ENCODE results near the gene AURKA. TPM values are rescaled to one million over a fixed set of nuclear protein-coding genes. Genes with fewer than 3 reads are reported as not detected.

The AURKA gene
- polyA plus RNA-seq, 1 donor (not counting 4 experiments of a cell fraction or from before 2014, with no cell fraction given), result 36.1 TPM

GRCh38 chr20:56422824-56423189 is 30.8 kb upstream of the AURKA start:
- TF ChIP-seq EZH2 (IDR thresholded peaks at IDR 0.05; ENCODE audit: low read length), result no peak
- no peak for TF ChIP-seq CTCF (optimal IDR thresholded peaks at IDR 0.05 in 1 of 3, IDR thresholded peaks at IDR 0.05 in 1 of 3, conservative IDR thresholded peaks at IDR 0.05 in 1 of 3; ENCODE audit: extremely low read depth in 1 of 3, insufficient read depth in 2 of 3, low read length in 3 of 3)
- Histone ChIP-seq H3K27me3 (ENCODE audit: control insufficient read depth, extremely low read depth, insufficient read depth, low read length) (no peaks in the 10 kb centered on the region), H3K9me1 (ENCODE audit: control insufficient read depth, extremely low read depth, insufficient read depth, low read length) (no peaks in the 10 kb centered on the region), H2AFZ (ENCODE audit: control insufficient read depth, low read length) (no peak overlapping the region), H3K4me2 (ENCODE audit: control insufficient read depth, extremely low read depth, insufficient read depth, low read depth, low read length) (no peak overlapping the region), H3K27ac (ENCODE audit: control insufficient read depth, insufficient read depth, low read length) (no peak overlapping the region), H3K4me3 (ENCODE audit: control insufficient read depth in 2 of 3, extremely low read depth in 1 of 3, insufficient read depth in 2 of 3, low read depth in 1 of 3, low read length in 3 of 3) (no peak overlapping the region), H3K4me1 (ENCODE audit: control insufficient read depth, extremely low read depth, insufficient read depth, low read length) (no peaks in the 10 kb centered on the region), H3K9me3 (ENCODE audit: control insufficient read depth, low read depth, low read length) (no peaks in the 10 kb centered on the region), H3K9ac (ENCODE audit: control insufficient read depth, extremely low read depth, insufficient read depth, low read length) (no peak overlapping the region), H3K36me3 (ENCODE audit: control insufficient read depth in 2 of 2, extremely low read depth in 1 of 2, insufficient read depth in 2 of 2, low read length in 2 of 2) (no peaks in the 10 kb centered on the region), H3K79me2 (ENCODE audit: control insufficient read depth, insufficient read depth, low read length) (no peaks in the 10 kb centered on the region), H4K20me1 (ENCODE audit: control insufficient read depth, extremely low read depth, insufficient read depth, low read length) (no peaks in the 10 kb centered on the region)
- dilution Hi-C loops (cut with MboI; ENCODE audit: extremely low pct_ligation_motif_present, low sequenced_read_pairs), result no loop called here
- FAIRE-seq, result no peak
- DNase-seq (ENCODE audit: low read depth, low spot score), result no peak

GRCh38 chr20:56422076-56422823 is 30.2 kb upstream of the AURKA start:
- FAIRE-seq, result no peak
- Histone ChIP-seq H3K4me1 (ENCODE audit: control insufficient read depth, extremely low read depth, insufficient read depth, low read length) (no peaks in the 10 kb centered on the region), H3K36me3 (ENCODE audit: control insufficient read depth in 2 of 2, extremely low read depth in 1 of 2, insufficient read depth in 2 of 2, low read length in 2 of 2) (no peaks in the 10 kb centered on the region), H3K9me1 (ENCODE audit: control insufficient read depth, extremely low read depth, insufficient read depth, low read length) (no peaks in the 10 kb centered on the region), H3K9ac (ENCODE audit: control insufficient read depth, extremely low read depth, insufficient read depth, low read length) (no peak overlapping the region), H3K79me2 (ENCODE audit: control insufficient read depth, insufficient read depth, low read length) (no peaks in the 10 kb centered on the region), H3K4me2 (ENCODE audit: control insufficient read depth, extremely low read depth, insufficient read depth, low read depth, low read length) (no peak overlapping the region), H4K20me1 (ENCODE audit: control insufficient read depth, extremely low read depth, insufficient read depth, low read length) (no peaks in the 10 kb centered on the region), H3K27me3 (ENCODE audit: control insufficient read depth, extremely low read depth, insufficient read depth, low read length) (no peaks in the 10 kb centered on the region), H3K9me3 (ENCODE audit: control insufficient read depth, low read depth, low read length) (no peaks in the 10 kb centered on the region), H3K4me3 (ENCODE audit: control insufficient read depth in 2 of 3, extremely low read depth in 1 of 3, insufficient read depth in 2 of 3, low read depth in 1 of 3, low read length in 3 of 3) (no peak overlapping the region), H2AFZ (ENCODE audit: control insufficient read depth, low read length) (no peak overlapping the region), H3K27ac (ENCODE audit: control insufficient read depth, insufficient read depth, low read length) (no peak overlapping the region)
- no peak for TF ChIP-seq EZH2 (IDR thresholded peaks at IDR 0.05; ENCODE audit: low read length)
- TF ChIP-seq CTCF (optimal IDR thresholded peaks at IDR 0.05 in 1 of 3, IDR thresholded peaks at IDR 0.05 in 1 of 3, conservative IDR thresholded peaks at IDR 0.05 in 1 of 3; ENCODE audit: extremely low read depth in 1 of 3, insufficient read depth in 2 of 3, low read length in 3 of 3), result no peak
- dilution Hi-C loops (cut with MboI; ENCODE audit: extremely low pct_ligation_motif_present, low sequenced_read_pairs), result no loop called here
- no peak for DNase-seq (ENCODE audit: low read depth, low spot score)
